ENCODE results near the gene RSPH10B.
"Not testable (repeated sequence)": the region's sequence is repeated elsewhere in the genome, so short reads cannot be mapped to it uniquely, and the experiment has no call there.

The RSPH10B gene

GRCh38 chr7:5926263-5926870 lies 44.1 kb downstream of the RSPH10B start:
- DNase-seq = not testable (repeated sequence)

GRCh38 chr7:5924630-5925029 lies 45.9 kb downstream of the RSPH10B start:
- not testable (repeated sequence) for DNase-seq

GRCh38 chr7:5924180-5924579 lies 46.3 kb downstream of the RSPH10B start:
- DNase-seq = not testable (repeated sequence)

- DNase-seq = not testable (repeated sequence)
These were observed 54.0 kb downstream of the RSPH10B start for GRCh38 chr7:5916529-5916928.

GRCh38 chr7:5908835-5909234 lies 61.7 kb downstream of the RSPH10B start:
- DNase-seq = not testable (repeated sequence)

- not testable (repeated sequence) for DNase-seq
These were observed 65.8 kb downstream of the RSPH10B start for GRCh38 chr7:5904726-5905125.

GRCh38 chr7:5903002-5903401 lies 67.5 kb downstream of the RSPH10B start:
- not testable (repeated sequence) for DNase-seq

GRCh38 chr7:5898480-5899224 lies 71.8 kb downstream of the RSPH10B start, which contains the start of gene CCZ1:
Gene CCZ1 (plus strand): TSS chr7:5898733. CDS start chr7:5898800, 67 bp downstream.
- peak; percentile 71 for DNase-seq

GRCh38 chr7:5897369-5897919 lies 73.0 kb downstream of the RSPH10B start:
- DNase-seq = not testable (repeated sequence)

GRCh38 chr7:5892498-5892897 lies 78.0 kb downstream of the RSPH10B start:
- DNase-seq = no peak

- DNase-seq = not testable (repeated sequence)
These were observed 80.2 kb downstream of the RSPH10B start for GRCh38 chr7:5890244-5890643.

- not testable (repeated sequence) for DNase-seq
These were observed 82.5 kb downstream of the RSPH10B start for GRCh38 chr7:5888021-5888420.

GRCh38 chr7:5884431-5884830 lies 86.1 kb downstream of the RSPH10B start:
- not testable (repeated sequence) for DNase-seq

- not testable (repeated sequence) for DNase-seq
These were observed 90.4 kb downstream of the RSPH10B start for GRCh38 chr7:5880106-5880505.

- DNase-seq = not testable (repeated sequence)
These were observed 90.9 kb downstream of the RSPH10B start for GRCh38 chr7:5879591-5879990.

Data from activated CD4-positive, CD25-positive, alpha-beta regulatory T cell treated with anti-CD3 and anti-CD28 coated beads, Interleukin-2, amount 50 U/mL, for 72 hours (primary cell).